ENCODE data around the gene TMEM201.

The TMEM201 gene

GRCh38 chr1:9639227-9639626 is 50.5 kb downstream of the TMEM201 start:
- TF ChIP-seq CTCF (IDR thresholded peaks at IDR 0.05) (no peak), ZFX (IDR thresholded peaks at IDR 0.05; ENCODE audit: borderline replicate concordance) (no peak)

GRCh38 chr1:9643351-9644256 is 54.9 kb downstream of the TMEM201 start:
- TF ChIP-seq CTCF (IDR thresholded peaks at IDR 0.05), result no peak
- no peak for TF ChIP-seq ZFX (IDR thresholded peaks at IDR 0.05; ENCODE audit: borderline replicate concordance)
- no peak overlapping the region for H3K27ac ChIP-seq

More at GRCh38 chr1:9639227-9639626, 50.5 kb downstream of the TMEM201 start:
- H3K27ac ChIP-seq, result no peak overlapping the region

- no peak for TF ChIP-seq ZFX (IDR thresholded peaks at IDR 0.05; ENCODE audit: borderline replicate concordance)
Observed at GRCh38 chr1:9646037-9646436, 57.3 kb downstream of the TMEM201 start.

DNA sequence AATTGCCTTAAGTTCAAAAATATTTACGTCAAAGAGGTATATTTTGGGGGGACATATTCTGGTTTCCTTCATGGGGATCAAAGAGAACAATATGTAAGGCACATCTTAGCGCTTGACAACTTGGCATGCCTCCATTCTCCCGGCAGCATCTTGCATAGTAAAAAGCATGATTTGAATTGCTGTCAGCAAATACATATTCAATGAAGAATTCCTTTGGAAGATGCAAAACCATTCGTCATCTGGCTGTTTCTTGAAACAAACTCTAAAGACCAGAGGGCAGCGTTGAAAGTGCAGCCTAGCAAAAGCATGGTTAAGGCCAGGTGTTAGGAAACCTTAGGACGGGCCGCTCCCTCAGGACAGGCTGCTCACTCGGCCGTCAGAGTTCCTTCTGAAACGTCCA is 59.5 kb downstream of the TMEM201 start:
- no peak for TF ChIP-seq CTCF (IDR thresholded peaks at IDR 0.05)
- TF ChIP-seq ZFX (IDR thresholded peaks at IDR 0.05; ENCODE audit: borderline replicate concordance), result no peak
- no peak overlapping the region for H3K27ac ChIP-seq

More at GRCh38 chr1:9646037-9646436, 57.3 kb downstream of the TMEM201 start:
- no peak overlapping the region for H3K27ac ChIP-seq

- TF ChIP-seq ZFX (IDR thresholded peaks at IDR 0.05; ENCODE audit: borderline replicate concordance), result no peak
Observed at GRCh38 chr1:9649769-9650168, 61.1 kb downstream of the TMEM201 start.

DNA sequence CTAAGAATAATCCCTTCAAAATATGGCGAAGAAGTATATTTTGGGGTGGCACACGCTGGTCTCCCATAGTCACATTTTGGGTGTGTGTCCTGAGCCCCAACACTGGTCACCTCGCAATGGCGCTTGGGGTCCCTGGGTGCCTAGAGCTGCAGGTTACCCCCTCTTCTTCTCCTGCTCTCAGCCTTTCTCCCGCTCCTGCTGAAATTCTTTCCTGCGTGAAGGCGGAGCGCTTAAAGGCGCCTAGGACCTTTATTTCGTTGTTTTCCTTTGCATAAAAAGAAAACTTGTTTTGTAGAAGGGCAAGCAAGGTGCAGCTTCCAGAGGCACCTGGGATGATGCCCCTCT is 62.5 kb downstream of the TMEM201 start:
- TF ChIP-seq CTCF (IDR thresholded peaks at IDR 0.05), result no peak
- no peak for TF ChIP-seq ZFX (IDR thresholded peaks at IDR 0.05; ENCODE audit: borderline replicate concordance)
- no peak overlapping the region for H3K27ac ChIP-seq

More at GRCh38 chr1:9649769-9650168, 61.1 kb downstream of the TMEM201 start:
- H3K27ac ChIP-seq, result no peak overlapping the region

DNA sequence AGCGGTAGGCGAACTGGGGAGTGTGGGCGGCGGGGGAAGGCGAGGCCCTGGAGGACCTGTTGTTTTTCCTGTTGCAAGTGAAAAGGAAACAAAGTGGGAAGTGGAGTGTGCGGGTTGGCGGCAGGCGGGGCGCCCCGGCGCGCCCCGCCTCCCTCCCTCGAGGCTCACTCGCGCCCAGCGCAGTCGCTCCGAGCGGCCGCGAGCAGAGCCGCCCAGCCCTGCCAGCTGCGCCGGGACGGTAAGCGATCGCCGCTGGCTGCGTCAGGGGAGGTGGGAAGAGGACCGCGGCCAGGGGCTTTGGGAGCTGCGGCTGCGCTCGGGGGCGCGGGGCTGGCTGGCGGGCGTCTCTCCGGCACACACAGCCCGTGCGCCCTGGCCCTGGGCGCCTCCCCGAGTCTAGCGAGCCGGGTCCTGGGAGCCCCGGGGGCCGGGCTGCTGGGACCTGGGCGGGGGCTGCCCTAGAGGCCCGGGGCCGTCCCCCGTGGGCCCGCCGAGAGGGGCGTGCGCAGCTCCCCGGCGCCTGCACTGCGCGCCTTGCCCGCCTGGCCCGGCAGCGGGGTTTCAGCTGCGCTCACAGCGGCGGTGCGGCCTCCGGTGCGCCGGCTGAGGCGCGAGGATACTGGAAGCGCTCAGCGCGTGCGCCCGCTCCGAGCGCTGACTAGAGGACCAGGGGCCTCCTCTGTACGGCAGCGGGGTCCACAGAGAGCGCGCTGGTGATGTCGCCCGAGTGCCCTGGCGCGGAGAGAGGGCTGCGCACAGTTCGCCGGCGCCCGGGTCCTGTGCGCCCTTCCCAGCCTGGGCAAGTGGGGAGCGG is 63.1 kb downstream of the TMEM201 start, which contains the start of gene PIK3CD:
Gene PIK3CD (plus strand): TSS at position 167 of the 814 bp plus-strand sequence. CDS start 58,725 bp downstream, outside the sequence.
- TF ChIP-seq ZFX (IDR thresholded peaks at IDR 0.05; ENCODE audit: borderline replicate concordance) (no peak), CTCF (IDR thresholded peaks at IDR 0.05) (no peak)
- no peak within 1 kb of the TSS for H3K27ac ChIP-seq

All from 22Rv1 (cell line).